GM19397 (cell line): ENCODE results near the gene TYW1.
"Not testable (repeated sequence)": the region's sequence is repeated elsewhere in the genome, so short reads cannot be mapped to it uniquely, and the experiment has no call there.

Experiments used
- ATAC-seq: cut with Tn5 transposase; IDR thresholded peaks from one replicate; pipeline ENCODE4 v1.9.1; 2021; ENCODE audit warnings: mild to moderate bottlenecking, moderate library complexity; ENCODE audit not compliant: unreplicated experiment

Gene TYW1

GRCh38 chr7:66994691-66995049, 2.0 kb upstream of the TYW1 start:
- peak; percentile 21 for ATAC-seq

GRCh38 chr7:66995050-66995776, 1.4 kb upstream of the TYW1 start, which contains the start of gene SBDS:
Gene SBDS (minus strand): TSS chr7:66995586. CDS start chr7:66995417, 169 bp downstream.
- peak; percentile 65 for ATAC-seq

GRCh38 chr7:67000601-67001258, 4.1 kb downstream of the TYW1 start:
- not testable (repeated sequence) for ATAC-seq

GRCh38 chr7:67004145-67004544, 7.5 kb downstream of the TYW1 start:
- not testable (repeated sequence) for ATAC-seq

- ATAC-seq = no peak
These were observed 10.3 kb downstream of the TYW1 start for GRCh38 chr7:67006965-67007364.

- ATAC-seq = no peak
These were observed 11.6 kb downstream of the TYW1 start for GRCh38 chr7:67008260-67008659.

GRCh38 chr7:67009677-67010076, 13.0 kb downstream of the TYW1 start:
- not testable (repeated sequence) for ATAC-seq

- ATAC-seq = not testable (repeated sequence)
These were observed 17.5 kb downstream of the TYW1 start for GRCh38 chr7:67014076-67014622.

GRCh38 chr7:67017971-67018370, 21.3 kb downstream of the TYW1 start:
- ATAC-seq = not testable (repeated sequence)

- no peak for ATAC-seq
These were observed 22.3 kb downstream of the TYW1 start for GRCh38 chr7:67018940-67019339.

- ATAC-seq = no peak
These were observed 23.1 kb downstream of the TYW1 start for GRCh38 chr7:67019562-67020390.

GRCh38 chr7:67021260-67021659, 24.6 kb downstream of the TYW1 start:
- ATAC-seq = no peak

- ATAC-seq = no peak
These were observed 25.9 kb downstream of the TYW1 start for GRCh38 chr7:67022511-67022910.

- not testable (repeated sequence) for ATAC-seq
These were observed 28.8 kb downstream of the TYW1 start for GRCh38 chr7:67025459-67025858.

- not testable (repeated sequence) for ATAC-seq
These were observed 35.1 kb downstream of the TYW1 start for GRCh38 chr7:67031685-67032084.

GRCh38 chr7:67033251-67033650, 36.6 kb downstream of the TYW1 start:
- ATAC-seq = no peak

- ATAC-seq = not testable (repeated sequence)
These were observed 40.1 kb downstream of the TYW1 start for GRCh38 chr7:67036432-67037395.

GRCh38 chr7:67040832-67041231, 44.2 kb downstream of the TYW1 start:
- not testable (repeated sequence) for ATAC-seq

- not testable (repeated sequence) for ATAC-seq
These were observed 46.3 kb downstream of the TYW1 start for GRCh38 chr7:67042781-67043558.
